GM18511 (cell line): ENCODE data around the gene GAST.
"Not testable (repeated sequence)": the region's sequence is repeated elsewhere in the genome, so short reads cannot be mapped to it uniquely, and the experiment has no call there.

Experiments
- ATAC-seq: cut with Tn5 transposase; IDR thresholded peaks from one replicate; pipeline ENCODE4 v1.9.1; 2021; ENCODE audit warnings: mild to moderate bottlenecking, moderate library complexity; ENCODE audit not compliant: unreplicated experiment

Gene GAST, protein sequence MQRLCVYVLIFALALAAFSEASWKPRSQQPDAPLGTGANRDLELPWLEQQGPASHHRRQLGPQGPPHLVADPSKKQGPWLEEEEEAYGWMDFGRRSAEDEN

DNA sequence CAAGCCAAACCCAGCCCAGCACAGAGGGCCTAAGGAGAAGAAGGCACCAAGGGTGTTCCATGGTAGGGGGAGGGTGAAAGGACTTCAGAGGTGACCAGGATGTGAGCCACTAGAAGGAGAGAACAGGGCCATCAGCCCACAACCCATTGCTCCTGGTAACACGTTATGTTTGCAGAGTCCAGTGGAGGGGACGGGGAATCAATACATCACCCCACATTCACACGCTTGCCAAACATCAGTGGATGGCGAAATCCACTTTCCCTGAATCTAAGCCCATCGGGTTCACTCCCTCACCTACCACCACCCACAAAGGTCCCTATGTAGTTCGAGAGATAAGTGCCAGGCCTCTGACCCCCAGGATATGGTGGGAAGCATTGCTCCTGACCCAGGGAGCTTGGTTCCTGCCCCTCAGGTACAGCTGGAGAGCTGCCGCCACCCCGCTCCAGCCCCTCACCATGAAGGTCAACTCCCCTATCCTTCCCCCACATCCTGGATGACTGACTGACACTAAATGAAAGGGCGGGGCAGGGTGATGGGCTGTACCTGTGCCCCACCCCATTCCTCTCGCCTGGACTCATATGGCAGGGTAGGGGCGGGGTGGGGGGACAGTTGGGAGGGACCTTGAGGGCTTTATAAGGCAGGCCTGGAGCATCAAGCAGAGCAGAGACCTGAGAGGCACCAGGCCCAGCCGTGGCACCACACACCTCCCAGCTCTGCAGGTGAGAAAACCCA is at the start of gene GAST:
TSS of gene GAST (plus strand) at position 663 of the 732 bp plus-strand sequence. CDS start 3,106 bp downstream, outside the sequence.
- ATAC-seq = no peak

DNA sequence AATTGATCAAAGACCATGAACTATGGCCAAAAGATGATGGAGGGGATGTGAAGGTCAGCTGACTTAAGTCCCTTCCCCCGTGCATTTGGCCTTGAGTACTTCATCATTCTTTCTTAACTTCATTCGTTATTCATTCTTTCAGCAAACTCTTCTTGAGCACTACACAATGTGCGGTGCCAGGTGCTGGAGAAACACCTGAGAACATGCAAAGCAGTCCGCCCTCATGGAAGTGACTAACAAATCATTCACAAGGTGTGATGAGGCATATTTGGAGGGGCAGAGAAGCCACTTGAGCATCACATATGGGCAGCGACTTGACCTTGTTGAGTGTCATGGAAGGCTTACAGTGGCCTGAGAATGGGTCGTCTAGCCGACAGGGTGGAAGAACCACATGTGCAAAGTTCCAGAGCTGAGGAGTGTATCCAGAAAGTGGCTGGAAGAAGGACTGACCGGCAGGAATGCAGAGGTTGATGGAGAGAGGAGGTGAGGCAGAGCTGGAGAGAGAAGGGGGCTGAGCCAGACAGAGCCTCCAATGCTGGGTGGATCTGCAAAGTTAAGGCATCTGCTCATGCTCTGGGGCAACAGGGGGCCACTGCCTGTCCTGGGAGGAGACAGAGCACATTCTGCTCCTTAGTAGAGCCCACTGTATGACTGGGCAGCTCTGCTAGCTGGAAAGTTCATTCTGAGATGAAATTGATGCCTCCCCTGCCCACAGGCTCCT is 48.5 kb upstream of the GAST start:
- ATAC-seq = no peak

DNA sequence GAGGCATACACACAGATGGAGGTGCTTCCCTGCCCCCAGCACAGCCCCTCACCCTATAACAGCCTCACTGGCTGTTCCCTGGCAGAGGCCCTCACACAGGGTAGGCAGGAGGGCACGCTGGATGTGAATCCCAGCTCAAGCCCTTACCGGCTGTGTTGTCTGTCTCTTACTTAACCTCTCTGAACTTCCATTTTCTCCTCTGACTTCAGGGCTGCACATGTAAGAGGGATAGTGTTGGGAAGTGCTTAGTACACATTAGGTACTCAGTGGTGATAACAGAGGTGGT is 48.0 kb upstream of the GAST start:
- no peak for ATAC-seq

DNA sequence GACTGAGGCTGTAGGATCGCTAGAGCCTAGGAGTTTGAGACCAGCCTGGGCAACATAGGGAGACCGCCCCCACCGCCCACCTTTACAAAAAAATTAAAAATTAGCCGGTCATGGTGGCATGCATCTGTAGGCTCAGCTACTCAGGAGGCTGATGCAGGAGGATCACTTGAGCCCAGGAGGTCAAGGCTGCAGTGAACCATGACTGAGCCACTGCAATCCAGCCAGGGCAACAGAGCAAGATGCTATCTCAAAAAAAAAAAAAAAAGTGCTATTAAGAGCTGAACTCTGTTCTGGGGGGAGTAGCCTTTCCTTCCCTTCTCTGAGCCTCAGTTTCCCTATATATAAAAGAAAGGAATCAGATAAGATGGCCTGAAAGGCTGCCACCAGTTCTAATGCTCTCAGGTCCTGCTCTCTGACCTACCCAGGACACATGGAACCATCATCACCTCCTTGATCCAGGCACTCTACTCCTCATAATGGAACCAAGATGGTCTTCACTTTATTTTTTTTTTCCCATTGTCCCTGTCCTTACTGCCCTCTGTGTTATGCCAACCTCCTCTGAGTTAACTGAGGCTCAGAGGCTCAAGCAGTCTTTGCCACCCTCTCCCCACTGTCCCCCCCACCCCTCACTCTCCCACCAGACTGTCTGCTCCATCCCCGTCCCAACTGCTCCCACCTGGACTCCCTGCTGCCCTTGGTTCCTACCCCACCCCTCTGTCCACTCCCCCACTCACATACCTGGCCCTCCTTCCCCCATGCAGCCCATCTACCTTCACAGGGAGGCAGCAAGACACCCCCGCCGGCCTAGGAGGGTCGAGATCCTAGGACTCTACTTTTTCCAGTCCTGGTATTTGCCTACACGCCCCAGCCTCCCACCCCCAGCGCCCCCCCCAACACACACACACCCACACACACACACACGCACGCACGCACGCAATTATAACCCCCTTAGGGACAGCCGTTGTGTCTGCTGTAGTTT is 47.3 kb upstream of the GAST start:
- ATAC-seq = no peak

DNA sequence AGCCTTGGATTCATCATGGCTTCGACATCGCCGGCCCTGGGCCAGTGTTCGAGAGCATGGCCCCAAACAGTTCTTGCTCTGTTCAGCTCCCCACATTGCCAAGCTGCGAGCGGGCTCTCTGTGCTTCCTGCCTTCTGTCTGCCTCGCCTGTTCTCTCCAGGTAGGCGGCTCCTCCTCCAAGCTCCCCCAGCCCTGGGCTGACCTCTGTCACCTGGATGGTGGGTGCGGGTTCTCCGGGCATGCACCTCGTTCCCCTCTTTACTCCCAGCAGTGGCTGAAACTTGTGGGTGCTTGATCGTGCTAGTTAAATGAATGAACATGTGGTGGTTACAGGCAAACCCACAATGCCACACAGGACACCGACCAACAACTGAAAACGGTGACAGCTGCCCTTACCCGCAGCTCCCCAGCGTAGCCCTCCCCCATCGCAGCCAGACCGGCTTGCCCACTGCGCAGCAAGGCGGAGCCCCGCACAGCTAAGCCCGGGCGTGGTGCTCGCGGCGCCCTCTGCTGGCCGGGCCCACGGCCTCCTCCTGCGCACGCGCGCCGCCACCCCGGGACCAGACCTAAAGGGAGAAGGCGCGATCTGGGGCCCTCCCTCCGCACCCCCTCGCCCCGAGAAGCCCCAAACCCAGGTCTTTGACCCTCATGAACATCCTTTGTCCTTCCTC is 46.4 kb upstream of the GAST start:
- ATAC-seq = peak; percentile 64

DNA sequence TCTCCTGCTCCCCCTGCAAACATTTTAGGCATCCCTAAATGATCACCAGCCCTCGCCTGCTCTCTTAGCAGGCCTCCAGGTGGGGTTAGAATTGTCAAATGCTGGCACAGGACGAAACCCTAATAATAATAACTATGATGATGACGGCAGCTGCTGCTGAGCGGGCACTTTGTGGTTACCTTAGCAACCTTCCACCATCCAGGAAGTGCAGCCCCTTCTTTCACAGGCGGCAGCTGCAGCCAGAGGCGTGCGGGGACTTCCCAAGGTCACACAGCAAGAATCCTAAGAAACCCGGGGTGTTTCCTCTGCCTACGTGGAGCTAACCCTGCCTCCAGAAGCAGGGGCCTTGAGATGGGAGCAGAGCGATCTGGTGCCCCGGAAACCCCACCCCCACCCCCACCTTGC is 45.9 kb upstream of the GAST start:
- peak; percentile 47 for ATAC-seq

DNA sequence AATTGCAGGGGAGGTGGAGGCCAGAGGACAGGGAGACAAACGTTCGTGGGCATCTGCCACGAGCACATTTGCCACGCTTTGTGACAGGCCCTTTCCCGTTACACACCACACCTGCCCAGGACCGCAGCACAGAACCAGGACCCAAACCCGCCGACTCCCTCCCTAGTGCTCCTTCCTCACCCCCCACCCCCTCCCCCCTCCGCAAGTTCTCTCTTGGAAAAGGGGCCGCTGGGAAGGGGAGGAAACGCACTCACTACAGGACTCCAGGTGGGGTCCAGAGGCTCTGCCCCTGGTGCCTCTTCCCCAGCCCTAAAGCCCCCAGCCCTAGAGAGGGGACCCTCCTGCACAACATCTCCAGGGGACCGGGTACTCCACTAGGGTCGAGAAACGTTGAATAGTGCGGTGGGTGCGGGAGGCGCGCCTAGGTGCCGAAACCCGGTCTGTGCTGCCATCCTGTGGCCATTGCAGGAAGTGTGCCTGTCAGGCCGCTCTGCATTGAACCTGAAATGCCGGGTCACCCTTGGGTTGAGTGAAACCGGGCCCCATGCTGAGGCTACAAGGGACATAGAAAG is 45.3 kb upstream of the GAST start:
- peak; percentile 59 for ATAC-seq

DNA sequence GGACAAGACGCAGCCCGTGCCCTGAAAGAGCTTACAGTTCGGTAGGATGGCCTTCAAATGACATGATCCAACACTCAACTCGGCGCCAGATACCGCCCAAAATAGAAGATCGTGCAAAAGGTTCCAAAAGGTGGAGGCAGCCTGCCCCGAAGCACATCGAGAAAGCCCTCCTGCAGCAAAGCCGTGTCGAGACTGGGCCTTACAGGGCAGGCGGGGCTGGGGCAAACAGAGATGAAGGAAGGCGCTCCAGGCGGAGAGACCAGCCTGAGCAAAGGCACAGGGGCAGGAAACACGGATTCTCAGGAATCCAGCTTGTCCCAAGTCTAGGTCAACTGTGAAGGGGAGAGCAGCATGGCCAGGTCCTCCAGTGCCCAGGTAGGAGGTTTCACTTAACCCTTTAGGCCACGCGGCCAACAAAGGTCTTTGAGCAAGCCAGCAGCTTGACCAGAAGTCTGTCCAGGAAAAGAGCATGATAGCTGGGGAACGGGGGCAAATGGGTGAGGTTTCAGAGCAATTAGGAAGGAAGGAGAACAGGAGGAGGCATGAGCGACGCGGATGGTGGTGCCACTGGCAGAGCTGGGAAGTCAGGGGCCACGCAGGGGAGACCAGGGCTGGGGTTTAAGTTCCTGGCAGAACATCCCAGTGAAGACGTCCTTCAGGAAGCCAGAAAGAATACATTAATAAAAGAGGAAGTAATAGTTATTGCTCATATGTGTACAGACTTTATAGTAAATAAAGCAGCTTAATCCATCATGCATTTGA is 44.7 kb upstream of the GAST start:
- no peak for ATAC-seq

DNA sequence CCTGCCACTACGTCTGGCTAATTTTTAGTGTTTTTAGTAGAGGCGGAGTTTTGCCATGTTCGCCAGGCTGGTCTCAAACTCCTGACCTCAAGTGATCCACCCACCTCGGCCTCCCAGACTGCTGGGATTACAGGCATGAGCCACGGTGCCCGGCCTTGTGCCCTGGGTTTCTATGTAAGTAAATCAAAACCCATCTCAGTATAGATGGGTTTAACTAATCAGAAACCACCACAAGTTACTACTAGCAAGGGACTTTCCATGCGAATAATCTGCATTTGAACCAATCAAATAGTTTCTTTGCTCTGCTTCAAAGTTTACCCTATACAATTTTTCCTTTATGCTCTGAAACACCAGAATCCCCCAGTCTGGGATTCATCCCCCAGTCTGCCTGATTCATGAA is 40.0 kb upstream of the GAST start:
- no peak for ATAC-seq

DNA sequence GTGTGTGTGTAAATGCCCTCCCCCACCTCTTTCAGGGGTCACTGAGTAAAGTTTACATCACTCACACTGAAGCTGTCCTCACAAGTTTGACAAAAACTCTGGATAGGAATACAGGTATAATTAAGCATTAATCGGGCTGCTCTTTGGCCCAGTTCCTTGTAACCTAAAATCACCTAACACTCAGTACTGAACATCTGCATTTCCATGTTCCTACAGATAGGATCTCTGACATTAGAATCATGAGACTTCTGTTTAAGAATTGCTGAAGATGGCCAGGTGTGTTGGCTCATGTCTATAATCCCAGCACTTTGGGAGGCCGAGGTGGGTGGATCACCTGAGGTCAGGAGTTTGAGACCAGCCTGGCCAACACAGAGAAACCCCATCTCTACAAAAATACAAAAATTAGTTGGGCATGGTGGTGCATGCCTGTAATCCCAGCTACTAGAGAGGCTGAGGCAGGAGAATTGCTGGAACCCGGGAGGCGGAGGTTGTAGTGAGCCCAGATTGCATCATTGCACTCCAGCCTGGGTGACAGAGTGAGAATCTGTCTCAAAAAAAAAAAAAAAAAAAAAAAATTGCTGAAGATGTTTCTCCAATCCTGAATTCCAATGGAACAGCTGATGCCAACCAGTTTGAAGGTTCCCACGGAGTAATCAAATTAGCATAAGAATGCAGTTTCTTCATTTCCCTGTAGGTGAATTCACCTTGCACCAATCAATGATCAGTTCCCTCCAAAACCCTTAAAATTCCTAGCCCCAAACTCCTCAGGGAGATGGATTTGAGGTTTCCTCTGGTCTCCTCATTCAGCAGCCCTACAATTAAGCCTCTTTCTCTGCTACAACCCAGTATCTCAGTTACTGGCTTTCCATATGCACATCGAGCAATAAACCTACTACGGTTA is 36.7 kb upstream of the GAST start:
- ATAC-seq = not testable (repeated sequence)

DNA sequence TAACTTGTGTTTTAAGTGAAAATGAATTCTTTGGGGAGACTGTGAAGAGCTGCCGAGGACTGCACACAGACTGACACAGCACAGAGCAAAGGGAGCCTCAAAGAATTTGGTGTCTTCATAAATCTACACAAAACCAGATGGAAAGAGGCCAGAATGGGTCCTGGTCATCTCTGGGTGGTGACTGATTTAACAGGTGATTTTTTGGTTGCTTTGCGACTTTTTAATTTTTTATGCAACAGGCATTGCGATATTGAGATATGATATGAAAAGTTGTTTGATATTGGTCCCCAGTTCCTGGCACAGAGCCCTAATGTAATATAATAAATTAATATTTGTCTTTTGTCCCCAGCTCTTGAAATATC is 36.1 kb upstream of the GAST start:
- no peak for ATAC-seq

DNA sequence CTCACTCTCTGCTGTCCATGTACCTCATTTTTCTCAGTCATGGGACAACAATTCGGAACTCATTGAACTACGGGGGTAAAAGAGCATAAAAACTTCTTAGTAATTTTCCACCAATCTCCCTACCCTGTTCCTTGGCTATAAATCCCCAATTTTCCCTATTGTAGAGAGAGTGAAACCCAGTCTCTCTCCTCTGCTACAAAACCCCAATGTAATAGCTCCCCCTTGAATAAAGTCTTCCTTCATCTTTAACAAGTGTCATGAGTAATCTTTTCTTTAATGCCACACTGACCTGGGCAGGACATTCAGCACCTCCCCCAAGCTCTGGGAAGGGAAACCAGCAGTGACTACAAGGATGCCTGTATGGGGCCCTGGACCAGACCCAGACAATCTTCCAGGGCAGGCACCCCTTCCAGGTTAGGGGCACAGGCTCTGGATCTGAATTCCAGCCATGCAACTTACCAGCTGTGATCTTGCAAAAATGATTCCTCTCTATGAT is 33.7 kb upstream of the GAST start:
- ATAC-seq = peak; percentile 12

DNA sequence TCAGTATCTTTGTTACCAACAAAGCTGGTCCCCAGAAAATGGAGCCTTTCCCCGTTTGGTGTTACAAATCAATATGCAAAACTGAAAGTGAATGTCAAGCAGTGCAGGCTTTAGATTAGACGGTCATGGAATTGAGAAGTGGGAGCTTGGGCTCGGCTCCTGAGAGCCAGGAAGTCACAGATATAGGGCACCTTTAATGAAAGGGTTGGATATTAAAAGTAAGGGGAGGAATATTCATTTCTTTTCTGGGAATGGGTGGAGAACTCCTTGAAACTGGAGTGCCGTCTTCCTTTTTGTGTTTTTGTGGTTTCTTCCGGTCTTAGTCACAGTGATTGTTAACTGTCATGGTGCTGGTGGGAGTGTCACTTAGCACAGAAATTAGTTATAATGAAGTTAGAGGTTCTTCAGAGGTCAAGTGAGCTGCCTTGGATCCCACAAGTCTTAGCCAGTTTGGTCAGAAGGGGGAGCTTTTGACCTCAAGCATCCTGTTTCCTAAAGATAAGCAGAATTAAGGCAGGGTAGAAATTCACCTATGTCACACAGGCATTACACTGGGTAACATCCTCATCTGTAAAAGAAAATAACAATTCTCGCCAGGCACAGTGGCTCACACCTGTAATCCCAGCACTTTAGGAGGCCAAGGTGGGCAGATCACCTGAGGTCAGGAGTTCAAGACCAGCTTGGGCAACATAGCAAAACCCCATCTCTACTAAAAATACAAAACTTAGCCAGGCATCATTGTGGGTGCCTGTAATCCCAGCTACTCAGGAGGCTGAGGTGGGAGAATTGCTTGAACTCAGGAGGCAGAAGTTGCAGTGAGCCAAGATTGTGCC is 33.0 kb upstream of the GAST start:
- peak; percentile 79 for ATAC-seq

DNA sequence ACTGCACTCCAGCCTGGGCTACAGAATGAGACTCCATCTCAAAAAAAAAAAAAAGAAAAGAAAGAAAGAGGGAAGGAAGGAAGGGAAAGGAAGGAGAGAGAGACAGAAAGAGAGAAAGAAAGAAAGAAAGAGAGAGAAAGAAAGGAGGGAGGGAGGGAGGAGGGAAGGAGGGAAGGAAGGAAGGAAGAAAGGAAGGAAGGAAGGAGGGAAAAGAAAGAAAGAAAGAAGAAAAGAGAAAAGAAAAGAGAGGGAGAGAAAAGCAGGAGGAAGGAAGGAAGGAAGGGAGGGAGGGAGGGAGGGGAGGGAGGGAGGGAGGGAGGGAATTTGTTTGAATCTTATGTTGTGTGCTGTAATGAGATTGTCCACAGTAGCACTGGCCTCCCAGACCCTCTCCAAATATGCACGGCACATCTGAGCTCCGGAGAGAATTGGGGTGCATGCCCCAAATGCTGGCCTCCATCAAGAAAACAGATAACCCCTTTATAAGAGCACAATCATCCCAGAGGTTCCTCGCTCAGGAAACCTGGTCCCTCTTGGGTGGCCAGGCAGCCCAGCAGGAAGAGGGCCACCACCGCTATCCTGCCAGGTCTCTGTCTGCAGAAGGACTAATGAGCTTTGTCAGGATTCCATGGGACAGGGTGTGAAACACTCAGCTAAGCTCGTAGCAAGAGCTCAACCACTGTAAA is 32.2 kb upstream of the GAST start:
- no peak for ATAC-seq

DNA sequence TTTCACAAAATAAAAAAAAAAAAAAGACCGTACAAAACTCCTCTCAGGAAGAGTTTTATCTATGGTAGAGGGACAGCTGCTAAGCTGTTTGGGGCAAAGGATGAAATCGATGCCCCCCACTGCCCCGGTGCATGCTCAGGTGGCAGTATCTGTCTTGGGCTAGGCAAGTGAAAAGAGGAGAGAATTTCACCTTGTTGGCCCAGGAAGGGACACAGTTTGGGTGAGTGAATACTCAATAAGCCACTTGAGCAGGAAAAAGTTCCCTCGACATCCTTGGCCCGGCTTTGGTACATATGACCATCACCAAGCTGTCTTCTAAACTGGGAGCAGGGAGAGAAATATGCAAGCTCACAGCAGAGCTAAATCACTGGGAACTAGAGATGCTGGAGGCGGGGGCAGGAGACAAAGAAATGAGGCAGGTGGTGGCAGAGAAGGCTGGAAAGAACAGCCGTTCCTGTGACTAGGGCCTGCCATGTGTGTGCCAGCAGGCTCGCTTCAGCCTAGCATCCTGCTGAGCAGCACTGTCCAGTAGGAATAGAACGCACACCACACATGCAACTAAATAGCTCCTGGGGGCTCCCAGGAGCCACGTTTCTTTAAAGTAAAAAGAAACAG is 31.6 kb upstream of the GAST start:
- no peak for ATAC-seq

DNA sequence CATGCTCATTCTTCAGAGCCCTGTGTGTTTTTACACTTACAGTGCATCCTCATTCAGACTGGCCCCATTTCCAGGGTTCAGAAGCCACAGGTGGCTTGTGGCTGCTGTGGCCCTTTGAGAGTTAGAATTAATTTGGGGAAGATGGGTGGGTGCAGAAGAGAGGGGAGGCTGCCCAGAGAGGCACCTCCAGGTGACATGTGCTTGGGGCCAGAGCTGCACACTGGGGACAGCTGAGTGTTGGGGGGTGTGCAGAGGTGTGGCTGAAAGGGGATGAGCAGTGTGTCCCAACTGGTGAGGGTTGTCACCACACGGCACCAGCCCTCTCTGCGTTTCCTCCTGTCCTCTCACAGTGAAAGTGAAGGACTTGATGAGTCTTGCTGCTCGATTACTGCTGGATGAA is 30.4 kb upstream of the GAST start:
- no peak for ATAC-seq

DNA sequence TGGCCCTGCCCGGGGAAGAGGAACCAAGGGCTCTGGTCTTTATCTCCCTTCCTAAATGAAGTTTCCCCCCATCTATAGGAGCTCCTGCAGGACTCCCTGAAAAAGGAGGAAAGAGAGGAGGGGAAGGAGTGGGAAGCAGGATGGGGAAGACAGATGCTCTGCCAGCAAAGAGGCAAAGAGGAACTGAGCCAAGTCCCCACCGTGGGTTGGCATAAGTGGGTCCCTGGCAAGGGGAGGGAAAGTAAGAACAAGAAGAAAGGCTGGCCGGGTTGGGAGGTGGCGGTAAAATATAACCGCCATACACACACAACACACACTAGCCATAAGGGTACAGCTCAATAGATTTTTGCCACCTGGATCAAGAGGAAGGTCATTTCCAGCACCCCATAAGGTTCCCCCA is 29.5 kb upstream of the GAST start:
- ATAC-seq = no peak
